Upper lobe of left lung (tissue), 4 donors: ENCODE data around the gene USP13.

ENCODE experiments used
- POLR2AphosphoS5 ChIP-seq, 2 donors: sonication (generic); formaldehyde crosslinking; IDR thresholded peaks; one replicate each; pipeline ENCODE4 v1.5.1; 2017; ENCODE audit warnings: antibody characterized with exemption in 2 of 2
- TF ChIP-seq, protein P1 (sequence below), 6 experiments: fragments of 450-650 bp in 4 of 6; fragments of 200-600 bp in 2 of 6; sonication (generic) in 2 of 6; IDR thresholded peaks; one replicate each; pipeline ENCODE4 v1.5.1; 2016 to 2019; ENCODE audit warnings: antibody characterized with exemption in 6 of 6

GRCh38 chr3:179715582-179715981 lies 62.7 kb downstream of the USP13 start:
- TF ChIP-seq, protein P1, sequence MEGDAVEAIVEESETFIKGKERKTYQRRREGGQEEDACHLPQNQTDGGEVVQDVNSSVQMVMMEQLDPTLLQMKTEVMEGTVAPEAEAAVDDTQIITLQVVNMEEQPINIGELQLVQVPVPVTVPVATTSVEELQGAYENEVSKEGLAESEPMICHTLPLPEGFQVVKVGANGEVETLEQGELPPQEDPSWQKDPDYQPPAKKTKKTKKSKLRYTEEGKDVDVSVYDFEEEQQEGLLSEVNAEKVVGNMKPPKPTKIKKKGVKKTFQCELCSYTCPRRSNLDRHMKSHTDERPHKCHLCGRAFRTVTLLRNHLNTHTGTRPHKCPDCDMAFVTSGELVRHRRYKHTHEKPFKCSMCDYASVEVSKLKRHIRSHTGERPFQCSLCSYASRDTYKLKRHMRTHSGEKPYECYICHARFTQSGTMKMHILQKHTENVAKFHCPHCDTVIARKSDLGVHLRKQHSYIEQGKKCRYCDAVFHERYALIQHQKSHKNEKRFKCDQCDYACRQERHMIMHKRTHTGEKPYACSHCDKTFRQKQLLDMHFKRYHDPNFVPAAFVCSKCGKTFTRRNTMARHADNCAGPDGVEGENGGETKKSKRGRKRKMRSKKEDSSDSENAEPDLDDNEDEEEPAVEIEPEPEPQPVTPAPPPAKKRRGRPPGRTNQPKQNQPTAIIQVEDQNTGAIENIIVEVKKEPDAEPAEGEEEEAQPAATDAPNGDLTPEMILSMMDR (IDR thresholded peaks at IDR 0.05), result no peak
- no peak for TF ChIP-seq POLR2AphosphoS5 (IDR thresholded peaks at IDR 0.05)
